SU-DHL-6 (cell line): Measurements from ENCODE around the gene KLF11.

ENCODE experiments used
- H2AFZ ChIP-seq: fragments of 200-600 bp; sonication (generic); 2 replicates; pipeline ENCODE4 v1.6.1; 2014; ENCODE audit warnings: low read depth, mild to moderate bottlenecking, moderate library complexity, mixed read lengths, antibody characterized with exemption, low read length; ENCODE audit not compliant: severe bottlenecking
- H3F3A ChIP-seq: fragments of 200-600 bp; shearing (Covaris generic); 2 replicates; pipeline ENCODE4 v1.6.0; 2016; ENCODE audit warnings: antibody characterized with exemption, mild to moderate bottlenecking; ENCODE audit not compliant: insufficient read depth
- H3K27ac ChIP-seq: fragments of 200-600 bp; sonication (generic); 2 replicates; pipeline ENCODE4 v1.5.1; 2016; ENCODE audit warnings: low read depth, mild to moderate bottlenecking, low read length, moderate library complexity, mixed read lengths
- H3K27me3 ChIP-seq: fragments of 200-600 bp; sonication (generic), shearing (Covaris generic); 2 replicates; pipeline ENCODE4 v1.6.0; 2014; ENCODE audit warnings: mild to moderate bottlenecking, low read length
- H3K36me3 ChIP-seq: fragments of 200-600 bp; sonication (generic); 2 replicates; pipeline ENCODE4 v1.6.1; 2014; ENCODE audit warnings: mild to moderate bottlenecking, low read length, mixed read lengths
- H3K4me2 ChIP-seq: fragments of 300-600, 200-600 bp; shearing (Covaris generic), sonication (generic); 2 replicates; pipeline ENCODE4 v1.6.0; 2014; ENCODE audit warnings: low read length, low read depth, mild to moderate bottlenecking; ENCODE audit not compliant: poor library complexity, severe bottlenecking
- H3K4me3 ChIP-seq: fragments of 200-600 bp; sonication (generic); 2 replicates; pipeline ENCODE4 v1.5.1; 2014; ENCODE audit warnings: antibody characterized with exemption, low read length, mild to moderate bottlenecking, mixed read lengths; ENCODE audit not compliant: insufficient read depth, poor library complexity, severe bottlenecking
- H3K79me2 ChIP-seq: fragments of 200-600 bp; sonication (generic); 2 replicates; pipeline ENCODE4 v1.6.1; 2014; ENCODE audit warnings: mild to moderate bottlenecking, low read length, moderate library complexity; ENCODE audit not compliant: insufficient read depth
- H3K9ac ChIP-seq: fragments of 200-600 bp; sonication (generic); 2 replicates; pipeline ENCODE4 v1.7.0; 2014; ENCODE audit warnings: mild to moderate bottlenecking, low read length
- H3K9me2 ChIP-seq: fragments of 200-600 bp; sonication (generic); replicated peaks from 2 replicates; pipeline ENCODE4 v1.6.1; 2014; ENCODE audit warnings: low read length; ENCODE audit not compliant: insufficient read depth
- H3K9me3 ChIP-seq: fragments of 200-600 bp; sonication (generic); 2 replicates; pipeline ENCODE4 v1.6.1; 2014; ENCODE audit warnings: low read length, mixed read lengths; ENCODE audit not compliant: insufficient read depth
- H4K20me1 ChIP-seq: fragments of 200-600 bp; sonication (generic); 2 replicates; pipeline ENCODE4 v1.6.1; 2014; ENCODE audit warnings: low read depth, mild to moderate bottlenecking, antibody characterized with exemption, low read length, moderate library complexity, mixed read lengths
- EZH2phosphoT487 ChIP-seq: fragments of 200-600 bp; sonication (generic), shearing (Covaris generic); conservative IDR thresholded peaks from 2 replicates; pipeline ENCODE4 v1.6.1; 2018; ENCODE audit warnings: mild to moderate bottlenecking, antibody characterized with exemption, low read length, moderate library complexity, mixed read lengths
- TF ChIP-seq, protein P1 (sequence below): fragments of 200-600 bp; sonication (generic); IDR thresholded peaks from one replicate; pipeline ENCODE4 v1.5.1; 2017; ENCODE audit warnings: antibody characterized with exemption, mild to moderate bottlenecking, low read length, moderate library complexity; ENCODE audit not compliant: insufficient read depth, poor library complexity, severe bottlenecking

Gene KLF11

DNA sequence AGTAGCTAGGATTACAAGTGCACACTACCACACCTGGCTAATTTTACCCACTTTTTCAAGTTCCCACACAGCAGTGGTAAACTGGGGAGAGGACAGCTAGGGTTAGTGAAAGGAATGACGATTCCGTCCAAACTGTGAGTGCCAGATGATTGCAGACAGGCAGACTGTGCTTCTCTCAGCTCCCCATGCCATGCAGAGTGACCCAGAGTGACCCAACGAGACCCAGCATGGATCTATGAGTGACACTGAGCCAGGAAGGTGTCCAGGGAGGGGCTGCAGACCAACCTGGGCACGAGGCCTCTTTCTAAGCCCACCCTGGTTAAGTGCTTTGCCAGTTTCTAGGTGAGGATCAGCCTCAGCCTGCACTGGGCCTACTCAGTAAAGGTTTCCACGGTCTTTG, 7.7 kb upstream of the KLF11 start:
- H3F3A ChIP-seq, result no peaks in the 10 kb centered on the region
- H3K9me3 ChIP-seq, result no peaks in the 10 kb centered on the region
- no peak overlapping the region for H3K4me2 ChIP-seq
- H3K79me2 ChIP-seq, result no peaks in the 10 kb centered on the region
- H3K4me3 ChIP-seq, result no peak overlapping the region
- no peaks in the 10 kb centered on the region for H3K36me3 ChIP-seq
- H3K27ac ChIP-seq, result no peak overlapping the region
- no peak overlapping the region for H2AFZ ChIP-seq
- no peak overlapping the region for H3K9ac ChIP-seq
- TF ChIP-seq, protein P1, sequence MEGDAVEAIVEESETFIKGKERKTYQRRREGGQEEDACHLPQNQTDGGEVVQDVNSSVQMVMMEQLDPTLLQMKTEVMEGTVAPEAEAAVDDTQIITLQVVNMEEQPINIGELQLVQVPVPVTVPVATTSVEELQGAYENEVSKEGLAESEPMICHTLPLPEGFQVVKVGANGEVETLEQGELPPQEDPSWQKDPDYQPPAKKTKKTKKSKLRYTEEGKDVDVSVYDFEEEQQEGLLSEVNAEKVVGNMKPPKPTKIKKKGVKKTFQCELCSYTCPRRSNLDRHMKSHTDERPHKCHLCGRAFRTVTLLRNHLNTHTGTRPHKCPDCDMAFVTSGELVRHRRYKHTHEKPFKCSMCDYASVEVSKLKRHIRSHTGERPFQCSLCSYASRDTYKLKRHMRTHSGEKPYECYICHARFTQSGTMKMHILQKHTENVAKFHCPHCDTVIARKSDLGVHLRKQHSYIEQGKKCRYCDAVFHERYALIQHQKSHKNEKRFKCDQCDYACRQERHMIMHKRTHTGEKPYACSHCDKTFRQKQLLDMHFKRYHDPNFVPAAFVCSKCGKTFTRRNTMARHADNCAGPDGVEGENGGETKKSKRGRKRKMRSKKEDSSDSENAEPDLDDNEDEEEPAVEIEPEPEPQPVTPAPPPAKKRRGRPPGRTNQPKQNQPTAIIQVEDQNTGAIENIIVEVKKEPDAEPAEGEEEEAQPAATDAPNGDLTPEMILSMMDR, result no peak
- TF ChIP-seq EZH2phosphoT487, result no peak
- H4K20me1 ChIP-seq, result no peaks in the 10 kb centered on the region
- H3K27me3 ChIP-seq, result no peaks in the 10 kb centered on the region
- H3K9me2 ChIP-seq, result no peaks in the 10 kb centered on the region

DNA sequence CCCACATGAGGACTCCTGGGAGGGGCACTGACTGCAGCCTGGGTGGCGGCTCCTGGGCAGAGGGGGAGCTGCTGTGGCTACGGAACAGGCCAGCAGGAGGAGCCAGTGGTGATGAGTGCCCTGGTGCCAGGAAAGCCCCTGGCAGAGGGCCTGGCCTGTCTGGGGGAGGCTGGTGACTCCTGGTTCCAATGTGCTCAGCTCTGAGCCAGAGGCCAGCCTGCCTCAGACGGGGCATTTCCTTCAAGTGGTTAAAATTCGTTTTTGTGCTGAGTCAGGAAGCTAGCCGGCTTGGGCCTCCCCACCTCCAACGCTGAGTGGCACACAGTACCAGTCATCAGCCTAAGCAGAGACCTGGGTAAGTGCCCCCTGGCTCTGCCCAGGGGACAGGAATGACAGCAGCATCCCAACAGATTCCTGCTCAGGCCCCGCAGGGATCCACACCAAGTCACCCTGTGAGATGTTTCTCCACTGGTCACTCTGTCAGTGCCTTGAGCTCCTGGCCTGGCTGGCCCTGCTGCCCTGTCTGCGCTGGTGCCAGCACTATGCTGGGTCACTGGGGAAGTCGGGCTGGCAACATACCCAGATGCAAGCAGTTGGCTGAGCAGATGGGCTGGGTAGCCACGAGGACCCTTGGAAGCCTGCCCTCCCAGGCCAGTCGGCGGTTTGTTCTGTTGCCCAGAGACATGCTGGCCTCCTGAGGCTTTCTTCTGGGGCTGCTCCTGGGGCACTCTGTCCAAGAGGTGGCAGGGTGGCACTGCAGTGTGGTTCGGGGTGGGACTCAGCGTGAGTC, 7.1 kb upstream of the KLF11 start:
- Histone ChIP-seq H3K4me2 (no peak overlapping the region), H3K27me3 (no peaks in the 10 kb centered on the region), H4K20me1 (no peaks in the 10 kb centered on the region), H3K4me3 (no peak overlapping the region), H3K9me3 (no peaks in the 10 kb centered on the region), H3K9ac (no peak overlapping the region), H2AFZ (no peak overlapping the region), H3F3A (no peaks in the 10 kb centered on the region), H3K79me2 (no peaks in the 10 kb centered on the region), H3K27ac (no peak overlapping the region), H3K36me3 (no peaks in the 10 kb centered on the region), H3K9me2 (no peaks in the 10 kb centered on the region)
- no peak for TF ChIP-seq EZH2phosphoT487
- TF ChIP-seq, protein P1, result no peak

DNA sequence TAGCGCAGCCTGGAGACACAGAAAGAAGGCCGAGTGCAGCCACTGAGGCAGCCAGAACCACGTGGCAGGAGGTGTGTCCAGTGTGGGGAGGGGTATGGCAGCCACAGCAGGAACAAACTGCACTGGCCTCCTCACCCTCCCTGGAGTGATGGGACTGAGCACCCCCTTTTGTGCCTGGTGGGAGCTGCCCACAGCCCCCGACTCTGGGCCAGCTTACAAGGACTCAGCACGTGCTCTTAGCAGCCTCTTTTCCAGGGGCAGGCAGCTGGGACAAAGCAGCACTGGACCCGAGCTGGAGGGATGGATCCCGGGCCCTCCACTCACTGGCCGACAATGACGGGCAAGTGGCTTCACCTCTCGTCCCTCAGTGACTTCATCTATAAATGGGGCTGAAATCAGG, 5.2 kb upstream of the KLF11 start:
- Histone ChIP-seq H3K9ac (no peak overlapping the region), H3K9me3 (no peaks in the 10 kb centered on the region), H3K9me2 (no peaks in the 10 kb centered on the region), H3K27ac (no peak overlapping the region), H3K4me3 (no peak overlapping the region), H3K27me3 (no peaks in the 10 kb centered on the region), H4K20me1 (no peaks in the 10 kb centered on the region), H3K36me3 (no peaks in the 10 kb centered on the region), H3K79me2 (no peaks in the 10 kb centered on the region), H2AFZ (no peak overlapping the region), H3K4me2 (no peak overlapping the region), H3F3A (no peaks in the 10 kb centered on the region)
- TF ChIP-seq, protein P1, result no peak
- no peak for TF ChIP-seq EZH2phosphoT487
